Esophagus squamous epithelium (tissue), 4 donors: ENCODE data around the gene TTYH3.

ENCODE experiments used
- POLR2A ChIP-seq, 4 donors: fragments of 450-650 bp; IDR thresholded peaks; one replicate each; pipeline ENCODE4 v1.6.1; 2017; ENCODE audit warnings: antibody characterized with exemption in 4 of 4, mild to moderate bottlenecking in 4 of 4, moderate library complexity in 3 of 4
- TF ChIP-seq, protein P1 (sequence below), 6 experiments: fragments of 450-650 bp in 4 of 6; fragments of 200-600 bp in 2 of 6; sonication (generic) in 2 of 6; IDR thresholded peaks; one replicate each; pipeline ENCODE4 v1.5.1; 2016 to 2019; ENCODE audit warnings: antibody characterized with exemption in 6 of 6, mild to moderate bottlenecking in 4 of 6, moderate library complexity in 4 of 6

DNA sequence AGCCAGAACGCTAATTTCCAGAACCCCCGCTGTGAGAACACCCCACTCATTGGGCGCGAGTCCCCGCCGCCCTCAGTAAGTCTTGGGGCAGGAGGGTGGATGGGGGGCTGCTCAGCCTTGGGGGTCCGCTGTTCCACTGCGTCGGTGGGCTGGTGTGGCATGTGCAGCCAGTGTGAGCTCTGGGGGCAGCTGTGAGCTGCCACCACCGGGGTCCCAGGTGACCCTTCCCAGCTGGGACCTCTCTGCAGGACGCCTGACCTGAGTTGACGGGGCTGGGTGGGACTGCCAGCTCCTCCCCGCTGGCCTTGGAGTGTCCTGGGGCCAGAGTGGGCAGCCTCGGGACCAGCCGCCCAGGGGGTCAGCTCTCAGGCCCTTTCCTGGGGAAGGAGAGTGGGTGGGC lies 27.2 kb downstream of the TTYH3 start:
- TF ChIP-seq POLR2A (IDR thresholded peaks at IDR 0.05): no peak
- TF ChIP-seq, protein P1, sequence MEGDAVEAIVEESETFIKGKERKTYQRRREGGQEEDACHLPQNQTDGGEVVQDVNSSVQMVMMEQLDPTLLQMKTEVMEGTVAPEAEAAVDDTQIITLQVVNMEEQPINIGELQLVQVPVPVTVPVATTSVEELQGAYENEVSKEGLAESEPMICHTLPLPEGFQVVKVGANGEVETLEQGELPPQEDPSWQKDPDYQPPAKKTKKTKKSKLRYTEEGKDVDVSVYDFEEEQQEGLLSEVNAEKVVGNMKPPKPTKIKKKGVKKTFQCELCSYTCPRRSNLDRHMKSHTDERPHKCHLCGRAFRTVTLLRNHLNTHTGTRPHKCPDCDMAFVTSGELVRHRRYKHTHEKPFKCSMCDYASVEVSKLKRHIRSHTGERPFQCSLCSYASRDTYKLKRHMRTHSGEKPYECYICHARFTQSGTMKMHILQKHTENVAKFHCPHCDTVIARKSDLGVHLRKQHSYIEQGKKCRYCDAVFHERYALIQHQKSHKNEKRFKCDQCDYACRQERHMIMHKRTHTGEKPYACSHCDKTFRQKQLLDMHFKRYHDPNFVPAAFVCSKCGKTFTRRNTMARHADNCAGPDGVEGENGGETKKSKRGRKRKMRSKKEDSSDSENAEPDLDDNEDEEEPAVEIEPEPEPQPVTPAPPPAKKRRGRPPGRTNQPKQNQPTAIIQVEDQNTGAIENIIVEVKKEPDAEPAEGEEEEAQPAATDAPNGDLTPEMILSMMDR (IDR thresholded peaks at IDR 0.05): no peak
